Psoas muscle (tissue), 8 donors: ENCODE data around the gene EXTL2. TPM values are rescaled to one million over a fixed set of nuclear protein-coding genes. Genes with fewer than 3 reads are reported as not detected.

Source experiments
- ATAC-seq, 4 donors: fragments of 200-7000 bp; cut with Tn5 transposase; one replicate each; pipeline ENCODE4 v1.9.1; 2020; ENCODE audit warnings: moderate library complexity in 3 of 4, mild to moderate bottlenecking in 2 of 4
- DNase-seq, 2 donors: peaks; one replicate each; pipeline ENCODE4 v3.0.0-alpha.2; 2020
- H3K27ac ChIP-seq: fragments of 200-600 bp; one replicate; pipeline ENCODE4 v1.8.0; 2022
- H3K27me3 ChIP-seq, 3 donors: fragments of 200-600 bp in 1 of 3; one replicate each; pipeline versions ENCODE4 v1.6.1 to v1.8.0; 2013 to 2022; ENCODE audit warnings: low read length in 2 of 3, mild to moderate bottlenecking in 2 of 3, moderate library complexity in 1 of 3; ENCODE audit not compliant: insufficient read depth in 3 of 3
- H3K36me3 ChIP-seq, 2 donors: fragments of 200-600 bp in 1 of 2; one replicate each; pipeline versions ENCODE4 v1.6.1 to v1.8.0; 2013 to 2022; ENCODE audit warnings: low read depth in 1 of 2, mild to moderate bottlenecking in 1 of 2, moderate library complexity in 1 of 2; ENCODE audit not compliant: insufficient read depth in 1 of 2
- H3K4me1 ChIP-seq: fragments of 200-600 bp; one replicate; pipeline ENCODE4 v1.8.0; 2022
- H3K4me3 ChIP-seq: fragments of 200-600 bp; one replicate; pipeline ENCODE4 v1.8.0; 2022; ENCODE audit warnings: mild to moderate bottlenecking
- H3K9me3 ChIP-seq: fragments of 200-600 bp; one replicate; pipeline ENCODE4 v1.8.0; 2022
- WGBS, 3 donors: extraction: QIAGEN DNeasy Blood & Tissue Kit; methylation state at CpG; one replicate each; pipeline versions ENCODE4 v1.1.6 to v1.1.7; 2013; 5-methylcytosine and 5-hydroxymethylcytosine counted together
- intact Hi-C, 2 donors: fragments of 100-400 bp; cut with DNase I; formaldehyde crosslinking; loops; one replicate each; pipeline versions ENCODE4 v1.11.0 to v1.14.2; 2022
- polyA plus RNA-seq, 3 donors: library from polyadenylated mRNA; stranded (reverse); fragments of 200-250 nt; gene quantifications; one replicate each; pipeline ENCODE4 v1.2.3, GENCODE V29; 2013
- total RNA-seq, 4 donors: library from RNA; stranded (reverse); fragmentation: NEBNext Ultra II Directional in 2 of 4; extraction: Animal tissue kit (Norgen Biotek cat#: 25700) in 2 of 4; gene quantifications; one replicate each; pipeline versions ENCODE4 v1.2.1 to v1.2.4, GENCODE V29; 2021 to 2023
- TF ChIP-seq, protein P1 (sequence below): fragments of 200-600 bp; IDR thresholded peaks from one replicate; pipeline ENCODE4 v1.8.0; 2022; ENCODE audit warnings: antibody characterized with exemption
- donor health status: healthy with polysubstance abuse.
- donor health status: DM: no; HTN: no; CAD: no; lungs with moderate emphysema.
- donor health status: Bipolar disorder and iron deficiency.
- donor health status: healthy.
- donor health status: DM: yes; HTN: yes; CAD: no.
- donor health status: DM: no; HTN: no; CAD: no.
- donor health status: DM: no; HTN: no; CAD: no.
- donor health status: DM: yes; HTN: yes; CAD: no.

Gene EXTL2
- total and polyA plus RNA-seq, 7 donors, result 3.3 to 14.7 (median 3.9) TPM

DNA sequence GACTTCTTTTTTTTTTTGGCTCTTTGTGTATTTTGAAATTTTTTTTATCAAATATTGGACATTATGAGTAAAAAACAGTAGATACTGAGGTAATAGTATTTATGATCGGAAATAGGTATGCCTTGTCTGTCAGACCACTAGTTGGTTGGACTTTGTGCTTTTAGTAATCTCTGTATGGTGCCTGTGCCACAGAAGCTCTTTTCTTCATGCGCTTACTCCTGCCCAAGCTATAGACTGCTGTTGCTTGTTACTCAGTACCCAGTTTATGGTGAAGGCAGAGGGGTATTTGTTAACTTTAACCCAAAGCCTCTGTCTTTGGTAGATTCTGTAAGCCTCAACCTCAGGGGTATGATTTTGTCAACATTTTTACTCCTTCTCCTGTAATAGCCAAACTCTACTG lies 9.9 kb upstream of the EXTL2 start:
- 96 to 98% (median 98%) methylated on average over 2 of the region's 2 CpGs for WGBS, 3 donors
- H3K4me3 ChIP-seq, result no peak overlapping the region
- ATAC-seq (no peak), DNase-seq (no peak)
- H3K9me3 ChIP-seq, result no peaks in the 10 kb centered on the region
- no peak overlapping the region for H3K27ac ChIP-seq
- intact Hi-C loops, result no loop called here
- no peaks in the 10 kb centered on the region for H3K27me3 ChIP-seq
- H3K4me1 ChIP-seq, result no peaks in the 10 kb centered on the region
- TF ChIP-seq, protein P1, sequence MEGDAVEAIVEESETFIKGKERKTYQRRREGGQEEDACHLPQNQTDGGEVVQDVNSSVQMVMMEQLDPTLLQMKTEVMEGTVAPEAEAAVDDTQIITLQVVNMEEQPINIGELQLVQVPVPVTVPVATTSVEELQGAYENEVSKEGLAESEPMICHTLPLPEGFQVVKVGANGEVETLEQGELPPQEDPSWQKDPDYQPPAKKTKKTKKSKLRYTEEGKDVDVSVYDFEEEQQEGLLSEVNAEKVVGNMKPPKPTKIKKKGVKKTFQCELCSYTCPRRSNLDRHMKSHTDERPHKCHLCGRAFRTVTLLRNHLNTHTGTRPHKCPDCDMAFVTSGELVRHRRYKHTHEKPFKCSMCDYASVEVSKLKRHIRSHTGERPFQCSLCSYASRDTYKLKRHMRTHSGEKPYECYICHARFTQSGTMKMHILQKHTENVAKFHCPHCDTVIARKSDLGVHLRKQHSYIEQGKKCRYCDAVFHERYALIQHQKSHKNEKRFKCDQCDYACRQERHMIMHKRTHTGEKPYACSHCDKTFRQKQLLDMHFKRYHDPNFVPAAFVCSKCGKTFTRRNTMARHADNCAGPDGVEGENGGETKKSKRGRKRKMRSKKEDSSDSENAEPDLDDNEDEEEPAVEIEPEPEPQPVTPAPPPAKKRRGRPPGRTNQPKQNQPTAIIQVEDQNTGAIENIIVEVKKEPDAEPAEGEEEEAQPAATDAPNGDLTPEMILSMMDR, result no peak
- peaks cover 0 to 90% of the 10 kb centered on the region in 2 donors for H3K36me3 ChIP-seq

DNA sequence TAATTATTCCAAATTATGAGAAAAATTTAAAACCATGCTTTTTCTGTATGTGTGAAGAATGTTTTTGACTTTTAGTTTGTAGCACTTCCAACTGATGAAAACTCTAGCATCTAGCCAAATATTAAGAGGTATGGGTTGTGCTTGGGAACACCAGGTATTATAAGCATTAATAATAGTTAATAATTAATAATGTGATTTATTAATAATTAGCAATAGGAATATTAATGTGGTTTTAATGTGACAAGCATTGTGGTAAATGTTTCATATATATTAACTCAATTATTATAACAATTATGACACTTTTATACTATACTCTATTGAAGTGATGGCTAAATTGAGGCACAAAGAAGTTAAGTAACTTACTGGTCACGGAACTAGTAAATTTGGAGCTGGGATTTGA lies 9.1 kb upstream of the EXTL2 start:
- TF ChIP-seq, protein P1, result no peak
- H3K9me3 ChIP-seq, result no peaks in the 10 kb centered on the region
- intact Hi-C loops, result no loop called here
- no peak for ATAC-seq
- DNase-seq, result no peak
- no peak overlapping the region for H3K4me3 ChIP-seq
- H3K4me1 ChIP-seq, result no peaks in the 10 kb centered on the region
- H3K27me3 ChIP-seq, result no peaks in the 10 kb centered on the region
- 97 to 100% (median 100%) methylated on average over 1 of the region's 1 CpG for WGBS, 3 donors
- no peak overlapping the region for H3K27ac ChIP-seq
- peaks cover 0 to 90% of the 10 kb centered on the region in 2 donors for H3K36me3 ChIP-seq

DNA sequence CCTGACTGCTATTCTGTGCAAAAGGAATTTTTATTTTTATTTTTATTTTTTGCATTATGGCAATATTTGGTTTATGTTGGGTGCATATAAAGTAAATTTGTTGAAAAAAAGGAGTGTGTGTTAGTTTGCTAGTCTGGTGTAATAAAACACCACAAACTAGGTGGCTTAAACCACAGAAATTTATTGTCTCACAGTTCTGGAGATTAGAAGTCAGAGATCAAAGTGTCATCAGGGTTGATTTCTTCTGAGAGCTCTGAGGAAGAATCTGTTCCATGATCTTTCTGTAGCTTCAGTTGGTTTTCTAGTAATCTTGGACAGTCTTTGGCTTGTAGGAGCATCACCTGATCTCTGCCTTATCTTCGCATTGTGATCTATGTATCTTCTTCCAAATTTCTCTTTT lies 7.7 kb upstream of the EXTL2 start:
- peaks cover 10% of the 10 kb centered on the region for H3K4me1 ChIP-seq
- WGBS, 3 donors, result 93 to 100% (median 97%) methylated on average over 1 of the region's 1 CpG
- H3K27me3 ChIP-seq, result no peaks in the 10 kb centered on the region
- ATAC-seq (no peak), DNase-seq (no peak)
- TF ChIP-seq, protein P1, result no peak
- H3K36me3 ChIP-seq, result peaks cover 0 to 86% of the 10 kb centered on the region in 2 donors
- H3K9me3 ChIP-seq, result no peaks in the 10 kb centered on the region
- intact Hi-C loops, result no loop called here
- H3K4me3 ChIP-seq, result no peak overlapping the region
- no peak overlapping the region for H3K27ac ChIP-seq

DNA sequence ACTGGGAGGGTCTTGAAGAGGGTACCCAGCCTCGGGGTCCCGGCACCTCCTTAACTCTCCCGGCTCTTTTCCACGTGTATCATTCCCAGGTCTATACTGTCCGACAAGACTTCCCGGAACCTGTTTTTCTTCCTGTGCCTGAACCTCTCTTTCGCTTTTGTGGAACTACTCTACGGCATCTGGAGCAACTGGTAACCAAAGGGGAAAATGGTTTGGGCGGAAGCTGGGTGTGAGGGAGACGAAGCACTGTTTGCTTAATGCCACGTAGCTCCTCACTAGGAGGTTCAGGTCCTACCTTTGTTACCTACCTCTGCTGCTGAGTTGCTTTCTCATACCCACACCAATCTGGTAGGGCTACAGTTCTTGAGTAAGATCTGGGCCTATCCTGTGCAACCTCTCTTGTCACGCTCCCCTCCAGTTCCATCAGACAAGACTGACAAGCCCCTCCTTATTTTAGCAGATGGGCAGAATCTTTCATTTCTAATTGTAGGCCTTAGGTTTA lies 1.9 kb upstream of the EXTL2 start:
- H3K36me3 ChIP-seq, result peaks cover 0 to 38% of the 10 kb centered on the region in 2 donors
- peak overlapping the region; percentile 97 for H3K27ac ChIP-seq
- peaks cover 24% of the 10 kb centered on the region for H3K4me1 ChIP-seq
- TF ChIP-seq, protein P1, result no peak
- intact Hi-C loops, result no loop called here
- WGBS, 3 donors, result 1 to 3% (median 2%) methylated on average over 12 of the region's 12 CpGs
- peak in 3 of 4 donors; percentile 18 to 24 (median 22) for ATAC-seq
- no peaks in the 10 kb centered on the region for H3K9me3 ChIP-seq
- no peak for DNase-seq
- no peaks in the 10 kb centered on the region for H3K27me3 ChIP-seq
- H3K4me3 ChIP-seq, result peak overlapping the region; percentile 91
